Esophagus squamous epithelium (tissue), 4 donors: ENCODE measurements around the gene RALGPS2.

ENCODE experiments used
- POLR2A ChIP-seq, 4 donors: fragments of 450-650 bp; IDR thresholded peaks; one replicate each; pipeline ENCODE4 v1.6.1; 2017; ENCODE audit warnings: antibody characterized with exemption in 4 of 4, mild to moderate bottlenecking in 4 of 4, moderate library complexity in 3 of 4
- TF ChIP-seq, protein P1 (sequence below), 6 experiments: fragments of 450-650 bp in 4 of 6; fragments of 200-600 bp in 2 of 6; sonication (generic) in 2 of 6; IDR thresholded peaks; one replicate each; pipeline ENCODE4 v1.5.1; 2016 to 2019; ENCODE audit warnings: antibody characterized with exemption in 6 of 6, mild to moderate bottlenecking in 4 of 6, moderate library complexity in 4 of 6

DNA sequence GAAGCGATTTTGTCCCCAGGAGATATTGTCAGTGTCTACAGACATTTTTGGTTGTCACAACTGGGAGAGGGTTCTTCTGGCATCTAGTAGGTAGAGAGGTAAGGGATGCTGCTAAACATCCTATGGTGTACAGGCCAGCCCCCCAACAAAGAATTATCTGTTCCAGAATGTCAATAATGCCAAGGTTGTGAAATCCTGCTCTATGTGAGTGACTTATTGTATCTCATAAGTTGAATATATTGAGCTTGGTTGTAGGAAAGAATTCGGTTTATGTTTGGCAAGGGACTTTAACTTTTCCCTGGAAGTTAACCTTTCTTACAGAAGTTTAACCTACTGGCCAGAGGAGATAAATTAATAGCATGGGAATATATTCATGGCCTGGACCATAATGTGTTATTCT lies 198.5 kb downstream of the RALGPS2 start:
- no peak for TF ChIP-seq POLR2A (IDR thresholded peaks at IDR 0.05)
- TF ChIP-seq, protein P1, sequence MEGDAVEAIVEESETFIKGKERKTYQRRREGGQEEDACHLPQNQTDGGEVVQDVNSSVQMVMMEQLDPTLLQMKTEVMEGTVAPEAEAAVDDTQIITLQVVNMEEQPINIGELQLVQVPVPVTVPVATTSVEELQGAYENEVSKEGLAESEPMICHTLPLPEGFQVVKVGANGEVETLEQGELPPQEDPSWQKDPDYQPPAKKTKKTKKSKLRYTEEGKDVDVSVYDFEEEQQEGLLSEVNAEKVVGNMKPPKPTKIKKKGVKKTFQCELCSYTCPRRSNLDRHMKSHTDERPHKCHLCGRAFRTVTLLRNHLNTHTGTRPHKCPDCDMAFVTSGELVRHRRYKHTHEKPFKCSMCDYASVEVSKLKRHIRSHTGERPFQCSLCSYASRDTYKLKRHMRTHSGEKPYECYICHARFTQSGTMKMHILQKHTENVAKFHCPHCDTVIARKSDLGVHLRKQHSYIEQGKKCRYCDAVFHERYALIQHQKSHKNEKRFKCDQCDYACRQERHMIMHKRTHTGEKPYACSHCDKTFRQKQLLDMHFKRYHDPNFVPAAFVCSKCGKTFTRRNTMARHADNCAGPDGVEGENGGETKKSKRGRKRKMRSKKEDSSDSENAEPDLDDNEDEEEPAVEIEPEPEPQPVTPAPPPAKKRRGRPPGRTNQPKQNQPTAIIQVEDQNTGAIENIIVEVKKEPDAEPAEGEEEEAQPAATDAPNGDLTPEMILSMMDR (IDR thresholded peaks at IDR 0.05), result no peak
